Osteoblast (primary cell): ENCODE data around the gene NMNAT2. TPM values are rescaled to one million over a fixed set of nuclear protein-coding genes. Genes with fewer than 3 reads are reported as not detected.

ENCODE experiments used
- DNase-seq: peaks from one replicate; pipeline ENCODE4 v3.0.0; 2011; ENCODE audit warnings: low spot score, mixed read lengths; ENCODE audit not compliant: insufficient read length; ENCODE audit errors: missing footprints
- H2AFZ ChIP-seq: 2 replicates; pipeline ENCODE4 v1.6.0; 2011; ENCODE audit warnings: mild to moderate bottlenecking, low read length
- H3K27ac ChIP-seq: 2 replicates; pipeline ENCODE4 v1.5.1; 2011; ENCODE audit warnings: mild to moderate bottlenecking, low read depth, low read length, moderate library complexity
- H3K27me3 ChIP-seq: 2 replicates; pipeline ENCODE4 v1.6.0; 2012; ENCODE audit warnings: mild to moderate bottlenecking, control low read depth, inconsistent platforms, low read length, moderate library complexity; ENCODE audit not compliant: insufficient read depth
- H3K36me3 ChIP-seq: 2 replicates; pipeline ENCODE4 v1.5.1; 2011; ENCODE audit warnings: mild to moderate bottlenecking, low read length, control low read depth, moderate library complexity; ENCODE audit not compliant: insufficient read depth
- H3K4me1 ChIP-seq: 2 replicates; pipeline ENCODE4 v1.5.1; 2011; ENCODE audit warnings: mild to moderate bottlenecking, low read length, control low read depth, moderate library complexity; ENCODE audit not compliant: insufficient read depth
- H3K4me2 ChIP-seq: 2 replicates; pipeline ENCODE4 v1.6.0; 2011; ENCODE audit warnings: mild to moderate bottlenecking, low read length; ENCODE audit not compliant: insufficient read depth
- H3K4me3 ChIP-seq: fragments of 200-600 bp; sonication (generic); 3 replicates; pipeline ENCODE4 v1.5.1; 2012; ENCODE audit warnings: mild to moderate bottlenecking, low read length, inconsistent platforms; ENCODE audit not compliant: insufficient read depth
- H3K79me2 ChIP-seq: 2 replicates; pipeline ENCODE4 v1.6.0; 2012; ENCODE audit warnings: mild to moderate bottlenecking, low read length, control low read depth, inconsistent platforms; ENCODE audit not compliant: insufficient read depth
- H3K9me3 ChIP-seq: 2 replicates; pipeline ENCODE4 v1.5.1; 2011; ENCODE audit warnings: low read depth, low read length, control low read depth
- H4K20me1 ChIP-seq: 2 replicates; pipeline ENCODE4 v1.6.0; 2012; ENCODE audit warnings: mild to moderate bottlenecking, low read length, control low read depth; ENCODE audit not compliant: insufficient read depth
- total RNA-seq: library from RNA; depleted of rRNA; stranded (reverse); fragments of >200 nt; gene quantifications from 2 replicates; pipeline ENCODE4 v1.2.3, GENCODE V29; 2012
- TF ChIP-seq, protein P1 (sequence below): IDR thresholded peaks from 2 replicates; pipeline ENCODE4 v1.5.1; 2011; ENCODE audit warnings: mild to moderate bottlenecking, low read depth, low read length, moderate library complexity; ENCODE audit errors: extremely low read depth

The NMNAT2 gene
- total RNA-seq, 1 donor, result 2.5 TPM

GRCh38 chr1:183424691-183425090 is 6.5 kb upstream of the NMNAT2 start:
- peaks cover 20% of the 10 kb centered on the region for H3K27me3 ChIP-seq
- no peak overlapping the region for H3K4me3 ChIP-seq
- no peaks in the 10 kb centered on the region for H3K4me1 ChIP-seq
- no peaks in the 10 kb centered on the region for H3K9me3 ChIP-seq
- H3K79me2 ChIP-seq, result no peaks in the 10 kb centered on the region
- no peak overlapping the region for H2AFZ ChIP-seq
- TF ChIP-seq, protein P1, sequence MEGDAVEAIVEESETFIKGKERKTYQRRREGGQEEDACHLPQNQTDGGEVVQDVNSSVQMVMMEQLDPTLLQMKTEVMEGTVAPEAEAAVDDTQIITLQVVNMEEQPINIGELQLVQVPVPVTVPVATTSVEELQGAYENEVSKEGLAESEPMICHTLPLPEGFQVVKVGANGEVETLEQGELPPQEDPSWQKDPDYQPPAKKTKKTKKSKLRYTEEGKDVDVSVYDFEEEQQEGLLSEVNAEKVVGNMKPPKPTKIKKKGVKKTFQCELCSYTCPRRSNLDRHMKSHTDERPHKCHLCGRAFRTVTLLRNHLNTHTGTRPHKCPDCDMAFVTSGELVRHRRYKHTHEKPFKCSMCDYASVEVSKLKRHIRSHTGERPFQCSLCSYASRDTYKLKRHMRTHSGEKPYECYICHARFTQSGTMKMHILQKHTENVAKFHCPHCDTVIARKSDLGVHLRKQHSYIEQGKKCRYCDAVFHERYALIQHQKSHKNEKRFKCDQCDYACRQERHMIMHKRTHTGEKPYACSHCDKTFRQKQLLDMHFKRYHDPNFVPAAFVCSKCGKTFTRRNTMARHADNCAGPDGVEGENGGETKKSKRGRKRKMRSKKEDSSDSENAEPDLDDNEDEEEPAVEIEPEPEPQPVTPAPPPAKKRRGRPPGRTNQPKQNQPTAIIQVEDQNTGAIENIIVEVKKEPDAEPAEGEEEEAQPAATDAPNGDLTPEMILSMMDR, result no peak
- no peaks in the 10 kb centered on the region for H3K36me3 ChIP-seq
- no peak overlapping the region for H3K4me2 ChIP-seq
- no peaks in the 10 kb centered on the region for H4K20me1 ChIP-seq
- DNase-seq, result no peak
- H3K27ac ChIP-seq, result no peak overlapping the region

DNA sequence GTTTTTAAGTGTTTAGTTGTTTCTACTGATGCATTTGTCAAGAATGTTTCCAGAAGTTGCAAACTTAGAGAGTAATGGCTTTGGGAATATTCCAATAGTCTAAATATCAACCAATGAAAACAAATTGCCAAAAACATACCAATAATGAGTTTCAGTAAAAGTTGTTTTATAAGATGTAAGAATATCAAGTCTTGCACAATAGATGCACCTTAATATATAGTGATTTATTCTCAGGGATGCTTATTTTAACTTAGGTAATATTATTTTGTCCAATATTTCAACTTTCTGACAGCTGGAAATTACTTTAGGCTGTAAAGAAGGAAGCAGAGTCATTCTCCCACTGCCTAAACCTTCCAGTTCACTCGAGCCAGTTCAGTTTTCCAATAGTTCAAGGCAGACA is 5.4 kb upstream of the NMNAT2 start:
- Histone ChIP-seq H3K36me3 (no peaks in the 10 kb centered on the region), H3K4me1 (no peaks in the 10 kb centered on the region), H3K9me3 (no peaks in the 10 kb centered on the region), H3K27me3 (peaks cover 25% of the 10 kb centered on the region), H3K4me3 (no peak overlapping the region), H3K27ac (no peak overlapping the region), H3K4me2 (no peak overlapping the region), H4K20me1 (no peaks in the 10 kb centered on the region), H3K79me2 (no peaks in the 10 kb centered on the region), H2AFZ (no peak overlapping the region)
- DNase-seq, result no peak
- TF ChIP-seq, protein P1, result no peak

- H3K27me3 ChIP-seq, result peaks cover 57% of the 10 kb centered on the region
- no peaks in the 10 kb centered on the region for H4K20me1 ChIP-seq
- no peaks in the 10 kb centered on the region for H3K36me3 ChIP-seq
- no peak overlapping the region for H3K4me2 ChIP-seq
- H3K27ac ChIP-seq, result no peak overlapping the region
- H3K79me2 ChIP-seq, result no peaks in the 10 kb centered on the region
- peaks cover 5% of the 10 kb centered on the region for H3K4me1 ChIP-seq
- no peak overlapping the region for H2AFZ ChIP-seq
- TF ChIP-seq, protein P1, result no peak
- no peaks in the 10 kb centered on the region for H3K9me3 ChIP-seq
- H3K4me3 ChIP-seq, result no peak overlapping the region
- DNase-seq, result no peak
Measured at GRCh38 chr1:183419399-183419798, 1.2 kb upstream of the NMNAT2 start.

DNA sequence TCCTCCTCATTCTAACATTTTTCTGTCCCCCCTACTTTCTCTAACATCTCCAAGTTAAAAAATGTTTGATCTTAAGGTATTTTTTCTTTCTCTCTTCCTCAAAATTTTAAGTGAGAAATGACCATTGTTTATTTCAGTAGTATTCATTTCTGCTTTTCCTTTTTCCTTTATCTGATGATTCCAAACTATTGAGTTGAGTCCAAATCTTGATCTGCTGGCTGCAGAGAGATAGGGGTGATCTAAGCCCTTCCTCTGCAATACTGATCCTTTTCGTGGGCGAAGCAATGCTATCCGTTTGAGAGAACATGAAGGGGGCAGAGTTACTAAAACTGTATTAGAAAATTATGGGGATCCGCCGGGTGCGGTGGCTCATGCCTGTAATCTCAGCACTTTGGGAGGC is 516 bp upstream of the NMNAT2 start:
- Histone ChIP-seq H3K4me2 (no peak overlapping the region), H4K20me1 (no peaks in the 10 kb centered on the region), H3K9me3 (no peaks in the 10 kb centered on the region), H3K36me3 (no peaks in the 10 kb centered on the region), H3K79me2 (no peaks in the 10 kb centered on the region), H3K4me3 (no peak overlapping the region), H3K27ac (no peak overlapping the region), H3K27me3 (peaks cover 57% of the 10 kb centered on the region), H2AFZ (no peak overlapping the region), H3K4me1 (peaks cover 5% of the 10 kb centered on the region)
- TF ChIP-seq, protein P1, result no peak
- no peak for DNase-seq
